Effector memory CD4-positive, alpha-beta T cell (primary cell): ENCODE measurements around the gene OR2V2.
A peak's percentile ranks its signal among the peaks of the same experiment; 100 is the strongest.

Experiments
- DNase-seq, 3 donors: peaks; one replicate each; pipeline ENCODE4 v3.0.0-alpha.2; 2020
- H3K27ac ChIP-seq: 2 replicates; pipeline ENCODE4 v1.7.0; 2013; ENCODE audit warnings: mild to moderate bottlenecking, low read length, moderate library complexity; ENCODE audit not compliant: insufficient read depth, poor library complexity, severe bottlenecking
- H3K27me3 ChIP-seq: replicated peaks from 2 replicates; pipeline ENCODE4 v1.7.0; 2013; ENCODE audit warnings: mild to moderate bottlenecking, low read length; ENCODE audit not compliant: insufficient read depth, control insufficient read depth, poor library complexity, severe bottlenecking
- H3K36me3 ChIP-seq: 2 replicates; pipeline ENCODE4 v1.7.0; 2013; ENCODE audit warnings: mild to moderate bottlenecking, low read length, moderate library complexity; ENCODE audit not compliant: control insufficient read depth, insufficient read depth
- H3K4me1 ChIP-seq: 2 replicates; pipeline ENCODE4 v1.7.0; 2013; ENCODE audit warnings: low read length, mild to moderate bottlenecking; ENCODE audit not compliant: control insufficient read depth, insufficient read depth, poor library complexity, severe bottlenecking
- H3K4me3 ChIP-seq: 2 replicates; pipeline ENCODE4 v1.7.0; 2013; ENCODE audit warnings: low read length, low read depth, mild to moderate bottlenecking; ENCODE audit not compliant: insufficient read depth, poor library complexity, severe bottlenecking
- H3K9me3 ChIP-seq: 2 replicates; pipeline ENCODE4 v1.7.0; 2013; ENCODE audit warnings: mild to moderate bottlenecking, low read length, moderate library complexity; ENCODE audit not compliant: control insufficient read depth

Gene OR2V2

GRCh38 chr5:181205761-181206649 is 58.6 kb downstream of the OR2V2 start:
- Histone ChIP-seq H3K27ac (no peak overlapping the region), H3K4me3 (peak overlapping the region; percentile 62), H3K4me1 (peaks cover 17% of the 10 kb centered on the region), H3K27me3 (no peaks in the 10 kb centered on the region), H3K9me3 (no peaks in the 10 kb centered on the region), H3K36me3 (no peaks in the 10 kb centered on the region)
- no peak for DNase-seq

GRCh38 chr5:181207214-181207959 is 60.0 kb downstream of the OR2V2 start:
- Histone ChIP-seq H3K27ac (peak overlapping the region; percentile 19), H3K4me3 (peak overlapping the region; percentile 62), H3K9me3 (no peaks in the 10 kb centered on the region)

DNA sequence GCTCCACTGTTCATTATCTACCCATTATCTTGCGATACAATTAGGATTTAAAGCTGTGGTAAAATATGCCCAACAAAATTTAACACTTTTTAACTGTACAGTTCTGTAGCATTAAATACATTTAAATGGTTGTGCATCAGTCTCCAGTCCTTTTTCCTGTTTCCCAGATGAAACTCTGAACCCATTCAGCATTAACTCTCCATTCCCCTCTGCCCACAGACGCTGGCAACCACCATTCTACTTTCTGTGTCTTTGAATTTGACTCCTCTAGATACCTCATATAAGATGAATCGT is 60.5 kb downstream of the OR2V2 start:
- H3K4me3 ChIP-seq, result no peak overlapping the region
- H3K9me3 ChIP-seq, result no peaks in the 10 kb centered on the region
- H3K27me3 ChIP-seq, result no peaks in the 10 kb centered on the region
- no peak for DNase-seq
- H3K36me3 ChIP-seq, result no peaks in the 10 kb centered on the region
- H3K27ac ChIP-seq, result no peak overlapping the region
- peaks cover 17% of the 10 kb centered on the region for H3K4me1 ChIP-seq

More at GRCh38 chr5:181207214-181207959, 60.0 kb downstream of the OR2V2 start:
- H3K4me1 ChIP-seq, result peaks cover 17% of the 10 kb centered on the region
- DNase-seq, result peak; percentile 59 to 63 (median 61)
- H3K27me3 ChIP-seq, result no peaks in the 10 kb centered on the region
- no peaks in the 10 kb centered on the region for H3K36me3 ChIP-seq
